K562 (cell line): ENCODE results near the gene PPM1N. TPM values are rescaled to one million over a fixed set of nuclear protein-coding genes. Genes with fewer than 3 reads are reported as not detected.

Source experiments
- DDX20 ChIP-seq: fragments of 450-650 bp; IDR thresholded peaks from 2 replicates; pipeline ENCODE4 v1.6.1; 2016; ENCODE audit warnings: missing genetic modification characterization, low read depth, mild to moderate bottlenecking, missing compliant biosample characterization, moderate library complexity
- ELF1 ChIP-seq: fragments of 200-800 bp; sonication (Bioruptor generic); IDR thresholded peaks from 2 replicates; pipeline ENCODE4 v1.6.1; 2016; ENCODE audit warnings: missing genetic modification characterization, missing compliant biosample characterization
- GABPB1 ChIP-seq: sonication (generic); formaldehyde crosslinking; IDR thresholded peaks from 2 replicates; pipeline ENCODE4 v1.8.0; 2022; ENCODE audit warnings: mild to moderate bottlenecking, missing genetic modification reagents
- HCFC1 ChIP-seq: IDR thresholded peaks from 2 replicates; pipeline ENCODE4 v1.6.1; 2012; ENCODE audit warnings: low read depth, low read length, improper control_type of control experiment
- KDM2B ChIP-seq: fragments of 250-450 bp; sonication (Bioruptor Pico); IDR thresholded peaks from 2 replicates; pipeline ENCODE4 v1.8.0; 2021; ENCODE audit warnings: mild to moderate bottlenecking, moderate library complexity
- MYC ChIP-seq, 2 experiments: fragments of 250-450 bp in 1 of 2; sonication (Bioruptor Pico) in 1 of 2; IDR thresholded peaks; 2 replicates each; pipeline versions ENCODE4 v1.5.1 to v1.6.1; 2012 to 2021; ENCODE audit warnings: low read depth in 2 of 2, borderline replicate concordance in 1 of 2, improper control_type of control experiment in 1 of 2, low read length in 1 of 2, mild to moderate bottlenecking in 1 of 2, moderate library complexity in 1 of 2
- PHF20 ChIP-seq: fragments of 450-650 bp; IDR thresholded peaks from 2 replicates; pipeline ENCODE4 v1.6.1; 2018; ENCODE audit not compliant: partially characterized antibody
- POLR2AphosphoS2 ChIP-seq: IDR thresholded peaks from 2 replicates; pipeline ENCODE4 v1.6.1; 2012; ENCODE audit warnings: low read length, improper control_type of control experiment
- POLR2G ChIP-seq: fragments of 200-400 bp; formaldehyde crosslinking; IDR thresholded peaks from 2 replicates; pipeline ENCODE4 v1.6.1; 2017; ENCODE audit warnings: low read depth, mild to moderate bottlenecking, antibody characterized with exemption, low read length, moderate library complexity
- SAFB ChIP-seq: fragments of 200-400 bp; formaldehyde crosslinking; IDR thresholded peaks from 2 replicates; pipeline ENCODE4 v1.6.1; 2017; ENCODE audit warnings: low read depth, low read length, borderline replicate concordance
- SMC3 ChIP-seq: conservative IDR thresholded peaks from 2 replicates; pipeline ENCODE4 v1.6.1; 2011; ENCODE audit warnings: low read depth, low read length, improper control_type of control experiment; ENCODE audit not compliant: insufficient read depth
- SPI1 ChIP-seq: IDR thresholded peaks from 2 replicates; pipeline ENCODE4 v1.6.1; 2011; ENCODE audit warnings: low read depth, low read length, control low read depth, borderline replicate concordance
- TEAD1 ChIP-seq, 2 experiments: fragments of 450-650 bp in 1 of 2; sonication (generic) in 1 of 2; formaldehyde crosslinking; IDR thresholded peaks; 2 replicates each; pipeline versions ENCODE4 v1.4.0 to v1.8.0; 2020 to 2022; ENCODE audit warnings: mild to moderate bottlenecking in 2 of 2, missing genetic modification reagents in 1 of 2
- XRCC5 ChIP-seq: fragments of 200-400 bp; formaldehyde crosslinking; IDR thresholded peaks from 2 replicates; pipeline ENCODE4 v1.6.1; 2017; ENCODE audit warnings: low read depth, mild to moderate bottlenecking, low read length
- YY1 ChIP-seq, 3 experiments: IDR thresholded peaks; 2 replicates each; pipeline ENCODE4 v1.6.1; 2011; ENCODE audit warnings: low read length in 2 of 3, mild to moderate bottlenecking in 2 of 3, moderate library complexity in 2 of 3, borderline replicate concordance in 1 of 3, control low read depth in 1 of 3, low read depth in 1 of 3; ENCODE audit not compliant: insufficient read depth in 3 of 3, insufficient replicate concordance in 2 of 3, control insufficient read depth in 1 of 3, insufficient read length in 1 of 3; ENCODE audit errors: extremely low read depth in 1 of 3
- polyA plus RNA-seq, 8 experiments: library from polyadenylated mRNA; depleted of rRNA in 4 of 8; stranded (reverse) in 5 of 8; unstranded in 3 of 8; fragments of >200 nt; fragmentation: Nextera tagmentation in 2 of 8; fragmentation: Illumina TruSeq in 1 of 8; extraction: Ambion mirVana in 2 of 8; extraction: Trizol in 1 of 8; gene quantifications; 2 replicates each; pipeline versions ENCODE4 v1.2.1 to v1.2.3, GENCODE V29; 2011 to 2014; ENCODE audit warnings: inconsistent platforms in 1 of 8, missing spikeins in 1 of 8
- total RNA-seq, 7 experiments: library from RNA; depleted of rRNA in 6 of 7; stranded (reverse); fragments of >200 nt in 6 of 7; fragmentation: Illumina TruSeq in 2 of 7; extraction: Trizol in 2 of 7; gene quantifications; 2 replicates each; pipeline versions ENCODE4 v1.2.1 to v1.2.3, GENCODE V29; 2011 to 2021; ENCODE audit warnings: low replicate concordance in 1 of 7
- TF ChIP-seq, protein P1 (sequence below): fragments of 200-800 bp; sonication (Bioruptor generic); IDR thresholded peaks from 2 replicates; pipeline ENCODE4 v1.6.1; 2017; ENCODE audit warnings: missing genetic modification characterization, missing compliant biosample characterization
- TF ChIP-seq, protein P2 (sequence below), 3 experiments: IDR thresholded peaks in 2 of 3; conservative IDR thresholded peaks in 1 of 3; 2 replicates each; pipeline ENCODE4 v1.5.1; 2011 to 2012; ENCODE audit warnings: low read length in 3 of 3, mild to moderate bottlenecking in 3 of 3, control low read depth in 2 of 3, improper control_type of control experiment in 1 of 3, inconsistent platforms in 1 of 3, low read depth in 1 of 3, mixed read lengths in 1 of 3, moderate library complexity in 1 of 3; ENCODE audit not compliant: insufficient read depth in 2 of 3
- TF ChIP-seq, protein P3 (sequence below): fragments of 450-650 bp; IDR thresholded peaks from 2 replicates; pipeline ENCODE4 v1.6.1; 2014; ENCODE audit warnings: low read depth, mild to moderate bottlenecking, moderate library complexity, borderline replicate concordance
- TF ChIP-seq, protein P4 (sequence below): sonication (generic); formaldehyde crosslinking; IDR thresholded peaks from 2 replicates; pipeline ENCODE4 v1.9.0; 2022; ENCODE audit warnings: mild to moderate bottlenecking, missing genetic modification reagents

Gene PPM1N
- total and polyA plus RNA-seq, 9 of the 15 experiments (the other 6 are each of a cell fraction or from before 2014, with no cell fraction given) = 4.5 to 15.6 (median 8.7) TPM

DNA sequence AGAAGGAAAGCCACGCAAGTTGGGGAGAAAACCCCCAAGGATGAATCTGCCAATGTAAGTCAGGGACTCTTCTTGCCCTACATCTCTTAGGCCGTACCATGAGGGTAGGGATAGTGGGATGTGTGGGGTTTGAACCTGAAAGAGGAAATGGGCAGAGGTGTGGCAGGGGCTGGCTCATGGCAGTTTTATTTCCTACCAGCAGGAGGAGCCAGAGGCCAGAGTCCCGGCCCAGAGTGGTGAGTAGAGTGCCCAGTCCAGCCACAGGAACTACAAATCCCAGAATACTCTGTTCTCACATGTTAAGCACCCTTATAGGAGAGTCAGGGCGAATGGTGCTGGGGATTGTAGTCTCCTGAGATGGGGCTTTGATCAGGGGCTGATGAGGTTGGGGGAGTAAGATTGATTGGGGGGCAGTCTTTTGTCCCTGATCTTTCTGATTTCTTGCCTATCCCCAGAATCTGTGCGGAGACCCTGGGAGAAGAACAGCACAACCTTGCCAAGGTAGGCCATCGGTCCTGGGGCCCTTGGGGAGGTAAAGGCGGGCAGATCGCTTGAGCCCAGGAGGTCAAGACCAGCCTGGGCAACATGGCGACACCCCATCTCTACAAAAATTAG, 25.5 kb downstream of the PPM1N start (continued):
- 0 out of 4 replicates have a peak, but pooled peaks of 1 of the 2 experiments have one; percentile 64 for TF ChIP-seq TEAD1 (CRISPR knock-in tag; IDR thresholded peaks at IDR 0.05)
- TF ChIP-seq, protein P1, sequence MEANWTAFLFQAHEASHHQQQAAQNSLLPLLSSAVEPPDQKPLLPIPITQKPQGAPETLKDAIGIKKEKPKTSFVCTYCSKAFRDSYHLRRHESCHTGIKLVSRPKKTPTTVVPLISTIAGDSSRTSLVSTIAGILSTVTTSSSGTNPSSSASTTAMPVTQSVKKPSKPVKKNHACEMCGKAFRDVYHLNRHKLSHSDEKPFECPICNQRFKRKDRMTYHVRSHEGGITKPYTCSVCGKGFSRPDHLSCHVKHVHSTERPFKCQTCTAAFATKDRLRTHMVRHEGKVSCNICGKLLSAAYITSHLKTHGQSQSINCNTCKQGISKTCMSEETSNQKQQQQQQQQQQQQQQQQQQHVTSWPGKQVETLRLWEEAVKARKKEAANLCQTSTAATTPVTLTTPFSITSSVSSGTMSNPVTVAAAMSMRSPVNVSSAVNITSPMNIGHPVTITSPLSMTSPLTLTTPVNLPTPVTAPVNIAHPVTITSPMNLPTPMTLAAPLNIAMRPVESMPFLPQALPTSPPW (CRISPR knock-in tag) = peak; percentile 44; the same call in 1 of the 2 replicates
- TF ChIP-seq MYC (IDR thresholded peaks at IDR 0.05; ENCODE audit: low read depth, low read length) = peak; percentile 56
- no peak for TF ChIP-seq MYC (CRISPR knock-in tag; IDR thresholded peaks at IDR 0.05; ENCODE audit: borderline replicate concordance, low read depth)
- peak; percentile 68; the same call in 1 of the 2 replicates for TF ChIP-seq POLR2AphosphoS2
- TF ChIP-seq, protein P2, sequence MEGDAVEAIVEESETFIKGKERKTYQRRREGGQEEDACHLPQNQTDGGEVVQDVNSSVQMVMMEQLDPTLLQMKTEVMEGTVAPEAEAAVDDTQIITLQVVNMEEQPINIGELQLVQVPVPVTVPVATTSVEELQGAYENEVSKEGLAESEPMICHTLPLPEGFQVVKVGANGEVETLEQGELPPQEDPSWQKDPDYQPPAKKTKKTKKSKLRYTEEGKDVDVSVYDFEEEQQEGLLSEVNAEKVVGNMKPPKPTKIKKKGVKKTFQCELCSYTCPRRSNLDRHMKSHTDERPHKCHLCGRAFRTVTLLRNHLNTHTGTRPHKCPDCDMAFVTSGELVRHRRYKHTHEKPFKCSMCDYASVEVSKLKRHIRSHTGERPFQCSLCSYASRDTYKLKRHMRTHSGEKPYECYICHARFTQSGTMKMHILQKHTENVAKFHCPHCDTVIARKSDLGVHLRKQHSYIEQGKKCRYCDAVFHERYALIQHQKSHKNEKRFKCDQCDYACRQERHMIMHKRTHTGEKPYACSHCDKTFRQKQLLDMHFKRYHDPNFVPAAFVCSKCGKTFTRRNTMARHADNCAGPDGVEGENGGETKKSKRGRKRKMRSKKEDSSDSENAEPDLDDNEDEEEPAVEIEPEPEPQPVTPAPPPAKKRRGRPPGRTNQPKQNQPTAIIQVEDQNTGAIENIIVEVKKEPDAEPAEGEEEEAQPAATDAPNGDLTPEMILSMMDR (IDR thresholded peaks at IDR 0.05 in 2 of 3, conservative IDR thresholded peaks at IDR 0.05 in 1 of 3; ENCODE audit: insufficient read depth in 2 of 3, low read depth in 1 of 3, low read length in 3 of 3) = peak; percentile 86 to 96 (median 95)
- 0 out of 2 replicates have a peak, but pooled peaks have one; percentile 19 for TF ChIP-seq POLR2G
- peak in 1 of 3 experiments; percentile 20 for TF ChIP-seq YY1 (IDR thresholded peaks at IDR 0.05; ENCODE audit: borderline replicate concordance in 1 of 3, control insufficient read depth in 1 of 3, extremely low read depth in 1 of 3, insufficient read depth in 3 of 3, insufficient read length in 1 of 3, insufficient replicate concordance in 2 of 3, low read depth in 1 of 3, low read length in 2 of 3)
- no peak for TF ChIP-seq SAFB
- TF ChIP-seq KDM2B (CRISPR knock-in tag) = no peak
- TF ChIP-seq, protein P3, sequence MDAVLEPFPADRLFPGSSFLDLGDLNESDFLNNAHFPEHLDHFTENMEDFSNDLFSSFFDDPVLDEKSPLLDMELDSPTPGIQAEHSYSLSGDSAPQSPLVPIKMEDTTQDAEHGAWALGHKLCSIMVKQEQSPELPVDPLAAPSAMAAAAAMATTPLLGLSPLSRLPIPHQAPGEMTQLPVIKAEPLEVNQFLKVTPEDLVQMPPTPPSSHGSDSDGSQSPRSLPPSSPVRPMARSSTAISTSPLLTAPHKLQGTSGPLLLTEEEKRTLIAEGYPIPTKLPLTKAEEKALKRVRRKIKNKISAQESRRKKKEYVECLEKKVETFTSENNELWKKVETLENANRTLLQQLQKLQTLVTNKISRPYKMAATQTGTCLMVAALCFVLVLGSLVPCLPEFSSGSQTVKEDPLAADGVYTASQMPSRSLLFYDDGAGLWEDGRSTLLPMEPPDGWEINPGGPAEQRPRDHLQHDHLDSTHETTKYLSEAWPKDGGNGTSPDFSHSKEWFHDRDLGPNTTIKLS = peak; percentile 78; the same call in 1 of the 2 replicates
- TF ChIP-seq GABPB1 (CRISPR knock-in tag) = peak; percentile 48; the same call in 1 of the 2 replicates
- TF ChIP-seq, protein P4, sequence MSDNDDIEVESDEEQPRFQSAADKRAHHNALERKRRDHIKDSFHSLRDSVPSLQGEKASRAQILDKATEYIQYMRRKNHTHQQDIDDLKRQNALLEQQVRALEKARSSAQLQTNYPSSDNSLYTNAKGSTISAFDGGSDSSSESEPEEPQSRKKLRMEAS = 0 out of 2 replicates have a peak, but pooled peaks have one; percentile 17
- TF ChIP-seq XRCC5 = peak; percentile 48; the same call in 1 of the 2 replicates
- no peak for TF ChIP-seq DDX20
- TF ChIP-seq SPI1 = peak; percentile 95
- TF ChIP-seq PHF20 = no peak
- peak; percentile 96 for TF ChIP-seq HCFC1
- TF ChIP-seq SMC3 = peak; percentile 76
- 0 out of 2 replicates have a peak, but pooled peaks have one; percentile 40 for TF ChIP-seq ELF1 (tag)
